H1 (cell line): ENCODE measurements around the gene RPL7A. TPM values are rescaled to one million over a fixed set of nuclear protein-coding genes. Genes with fewer than 3 reads are reported as not detected.
A peak's percentile ranks its signal among the peaks of the same experiment; 100 is the strongest.

Experiments used
- CTCF ChIA-PET: fragments of 300-600 bp; sonication (Branson Sonifier 250); formaldehyde crosslinking; loops from one replicate; lab custom pipeline; 2021; ENCODE audit not compliant: partially characterized antibody; lab: Charles Lee
- POLR2A ChIA-PET: fragments of 300-600 bp; sonication (Branson Sonifier 250); formaldehyde crosslinking; loops from one replicate; lab custom pipeline; 2021; ENCODE audit warnings: inconsistent platforms; ENCODE audit not compliant: partially characterized antibody; lab: Charles Lee
- DNase-seq, 2 experiments: peaks; one replicate each; pipeline versions ENCODE4 v3.0.0 to v3.0.0-alpha.2; 2010 to 2022; ENCODE audit warnings: low spot score in 2 of 2, low read depth in 1 of 2, mixed read lengths in 1 of 2
- FAIRE-seq: peaks from 2 replicates; lab custom pipeline; 2011; peaks lifted over from hg19 to GRCh38; lab: Jason Lieb, UNC
- H2AFZ ChIP-seq: 2 replicates; pipeline ENCODE4 v1.8.1; 2012; ENCODE audit warnings: low read length, inconsistent platforms
- H2AK5ac ChIP-seq: 2 replicates; pipeline ENCODE4 v1.6.1; 2013; ENCODE audit warnings: low read depth, low read length
- H2BK120ac ChIP-seq: replicated peaks from 2 replicates; pipeline ENCODE3; 2013; ENCODE audit warnings: low read depth, low read length, inconsistent platforms
- H2BK12ac ChIP-seq: 2 replicates; pipeline ENCODE4 v1.6.1; 2013; ENCODE audit warnings: low read depth, low read length
- H2BK15ac ChIP-seq: 2 replicates; pipeline ENCODE4 v1.6.1; 2013; ENCODE audit warnings: low read length
- H2BK20ac ChIP-seq: 2 replicates; pipeline ENCODE4 v1.6.1; 2013; ENCODE audit warnings: low read length
- H2BK5ac ChIP-seq: 2 replicates; pipeline ENCODE4 v1.6.1; 2013; ENCODE audit warnings: low read depth, low read length
- H3K14ac ChIP-seq: 2 replicates; pipeline ENCODE4 v1.6.1; 2013; ENCODE audit warnings: inconsistent platforms; ENCODE audit not compliant: insufficient read length
- H3K18ac ChIP-seq: 2 replicates; pipeline ENCODE4 v1.6.1; 2013; ENCODE audit warnings: low read length; ENCODE audit errors: extremely low read depth
- H3K23ac ChIP-seq: 2 replicates; pipeline ENCODE4 v1.6.1; 2013; ENCODE audit warnings: inconsistent platforms; ENCODE audit not compliant: insufficient read length
- H3K23me2 ChIP-seq: 2 replicates; pipeline ENCODE4 v1.6.1; 2013; ENCODE audit warnings: low read depth, low read length
- H3K27ac ChIP-seq: 2 replicates; pipeline ENCODE4 v1.6.1; 2011; ENCODE audit warnings: low read depth, low read length, inconsistent platforms
- H3K27me3 ChIP-seq, 4 experiments: replicated peaks in 1 of 4; 1 replicate in 1 of 4; 2 replicates in 3 of 4; pipeline versions ENCODE4 v1.6.1 to v1.8.1; 2011 to 2013; ENCODE audit warnings: low read length in 3 of 4, mild to moderate bottlenecking in 3 of 4, inconsistent platforms in 2 of 4, mixed read lengths in 2 of 4, moderate library complexity in 1 of 4; ENCODE audit not compliant: control insufficient read depth in 3 of 4, insufficient read depth in 3 of 4; ENCODE audit errors: extremely low read depth in 1 of 4
- H3K36me3 ChIP-seq, 4 experiments: 2 replicates each; pipeline versions ENCODE4 v1.6.1 to v1.8.1; 2011 to 2013; ENCODE audit warnings: mild to moderate bottlenecking in 4 of 4, low read length in 3 of 4, moderate library complexity in 2 of 4, control low read depth in 1 of 4, inconsistent platforms in 1 of 4; ENCODE audit not compliant: insufficient read depth in 4 of 4, control insufficient read depth in 2 of 4
- H3K4ac ChIP-seq: replicated peaks from 2 replicates; pipeline ENCODE3; 2013; ENCODE audit warnings: low read length, low read depth, mixed read lengths, inconsistent platforms; ENCODE audit not compliant: insufficient read length
- H3K4me1 ChIP-seq, 4 experiments: replicated peaks in 1 of 4; 1 replicate in 1 of 4; 2 replicates in 3 of 4; pipeline versions ENCODE4 v1.6.1 to v1.8.1; 2011 to 2013; ENCODE audit warnings: low read length in 3 of 4, inconsistent platforms in 2 of 4, mixed read lengths in 1 of 4; ENCODE audit not compliant: insufficient read depth in 4 of 4, control insufficient read depth in 3 of 4
- H3K4me2 ChIP-seq, 2 experiments: 2 replicates each; pipeline versions ENCODE4 v1.6.1 to v1.8.1; 2011 to 2013; ENCODE audit warnings: low read depth in 2 of 2, low read length in 2 of 2, control low read depth in 1 of 2, inconsistent platforms in 1 of 2, mild to moderate bottlenecking in 1 of 2; ENCODE audit not compliant: insufficient read depth in 1 of 2
- H3K4me3 ChIP-seq, 4 experiments: fragments of 200-600, 300-600 bp in 1 of 4; sonication (generic), shearing (Covaris generic), sonication (Bioruptor Twin) in 1 of 4; 2 replicates each; pipeline versions ENCODE4 v1.5.1 to v1.8.1; 2011 to 2016; ENCODE audit warnings: low read length in 4 of 4, low read depth in 3 of 4, control low read depth in 2 of 4, inconsistent platforms in 2 of 4, mild to moderate bottlenecking in 2 of 4, mixed read lengths in 1 of 4, moderate library complexity in 1 of 4; ENCODE audit not compliant: insufficient read depth in 2 of 4; ENCODE audit errors: extremely low read depth in 1 of 4
- H3K56ac ChIP-seq: replicated peaks from 2 replicates; pipeline ENCODE3; 2013; ENCODE audit warnings: low read depth, mild to moderate bottlenecking, mixed read lengths, low read length, inconsistent platforms; ENCODE audit not compliant: insufficient read length
- H3K79me1 ChIP-seq: 2 replicates; pipeline ENCODE4 v1.6.1; 2013; ENCODE audit warnings: low read depth, low read length, control low read depth
- H3K79me2 ChIP-seq, 2 experiments: 2 replicates each; pipeline versions ENCODE4 v1.6.1 to v1.8.1; 2012 to 2013; ENCODE audit warnings: low read length in 2 of 2, mild to moderate bottlenecking in 2 of 2, inconsistent platforms in 1 of 2; ENCODE audit not compliant: insufficient read depth in 2 of 2, control insufficient read depth in 1 of 2
- H3K9ac ChIP-seq, 4 experiments: replicated peaks in 1 of 4; 1 replicate in 1 of 4; 2 replicates in 3 of 4; pipeline versions ENCODE4 v1.6.1 to v1.8.1; 2011 to 2013; ENCODE audit warnings: low read depth in 3 of 4, low read length in 3 of 4, control low read depth in 2 of 4, mild to moderate bottlenecking in 2 of 4, moderate library complexity in 2 of 4, inconsistent platforms in 1 of 4; ENCODE audit errors: extremely low read depth in 1 of 4
- H3K9me3 ChIP-seq, 2 experiments: 2 replicates each; pipeline versions ENCODE4 v1.6.1 to v1.8.1; 2012 to 2013; ENCODE audit warnings: mild to moderate bottlenecking in 2 of 2, moderate library complexity in 2 of 2, control low read depth in 1 of 2, inconsistent platforms in 1 of 2, low read depth in 1 of 2, low read length in 1 of 2, mixed read lengths in 1 of 2; ENCODE audit not compliant: insufficient read depth in 2 of 2
- H4K20me1 ChIP-seq, 2 experiments: replicated peaks in 1 of 2; 2 replicates each; pipeline versions ENCODE3 to v1.8.1; 2011 to 2013; ENCODE audit warnings: inconsistent platforms in 2 of 2, low read length in 2 of 2, mild to moderate bottlenecking in 1 of 2; ENCODE audit not compliant: insufficient read depth in 2 of 2, control insufficient read depth in 1 of 2
- H4K5ac ChIP-seq: 2 replicates; pipeline ENCODE4 v1.6.1; 2013; ENCODE audit warnings: low read length, low read depth, mixed read lengths, inconsistent platforms; ENCODE audit not compliant: insufficient read length
- H4K8ac ChIP-seq: 2 replicates; pipeline ENCODE4 v1.8.0; 2013; ENCODE audit warnings: mild to moderate bottlenecking, moderate library complexity, low read length, inconsistent platforms; ENCODE audit not compliant: insufficient read depth; ENCODE audit errors: extremely low read depth
- H4K91ac ChIP-seq: replicated peaks from 2 replicates; pipeline ENCODE3; 2013; ENCODE audit warnings: low read length, mixed read lengths, inconsistent platforms; ENCODE audit not compliant: insufficient read length
- HDAC6 ChIP-seq: IDR thresholded peaks from one replicate; pipeline ENCODE4 v1.7.1; 2012; ENCODE audit warnings: low read depth, mild to moderate bottlenecking, inconsistent platforms, low read length, moderate library complexity
- WGBS, 2 experiments: shearing (Covaris generic) in 1 of 2; methylation state at CpG; one replicate each; pipeline versions ENCODE4 v1.1.6 to v1.1.7; 2013 to 2015; ENCODE audit warnings: low lambda C conversion rate in 2 of 2, mixed read lengths in 2 of 2, inconsistent platforms in 1 of 2, low coverage in 1 of 2, missing lambda C conversion rate in 1 of 2; ENCODE audit not compliant: insufficient replicate concordance in 2 of 2, insufficient coverage in 1 of 2, insufficient read length in 1 of 2; ENCODE audit errors: extremely low coverage in 1 of 2, missing lambda C conversion rate in 1 of 2; 5-methylcytosine and 5-hydroxymethylcytosine counted together
- long read RNA-seq, 2 experiments: library from RNA in 1 of 2; library from capped mRNA in 1 of 2; stranded (forward); transcript quantifications; one replicate each; pipeline ENCODE4 v2.0.0, GENCODE V29; 2021; ENCODE audit warnings: inconsistent platforms in 1 of 2
- polyA minus RNA-seq, 3 experiments: library from RNA; depleted of rRNA, polyadenylated mRNA; stranded (reverse); fragments of >200 nt; gene quantifications; 1 replicate in 2 of 3; 2 replicates in 1 of 3; pipeline ENCODE4 v1.2.3, GENCODE V29; 2011
- polyA plus RNA-seq, 7 experiments: library from polyadenylated mRNA; depleted of rRNA in 3 of 7; stranded (reverse) in 5 of 7; unstranded in 2 of 7; fragments of >200 nt in 5 of 7; fragments of 200-250 nt in 2 of 7; gene quantifications; 1 replicate in 5 of 7; 2 replicates in 1 of 7; 4 replicates in 1 of 7; pipeline versions ENCODE4 v1.2.1 to v1.2.3, GENCODE V29; 2011 to 2013; ENCODE audit warnings: missing spikeins in 2 of 7, mixed read lengths in 2 of 7
- total RNA-seq: library from RNA; stranded (reverse); fragmentation: NEBNext Ultra II Directional; extraction: Animal tissue kit (Norgen Biotek cat#: 25700); gene quantifications from 2 replicates; pipeline ENCODE4 v1.2.1, GENCODE V29; 2021
- TF ChIP-seq, protein P1 (sequence below): IDR thresholded peaks from 2 replicates; pipeline ENCODE4 v1.6.1; 2012; ENCODE audit warnings: low read length, inconsistent platforms

Gene RPL7A
- total RNA-seq (2,578 and 2,633 TPM in 2 replicates), polyA plus RNA-seq (2011; rRNA removed) (2,379 and 2,783 TPM in 2 replicates), polyA minus RNA-seq (2011; rRNA and poly(A)+ RNA removed) (2,290 and 2,619 TPM in 2 replicates)
- polyA plus RNA-seq (2011; cell fraction: cytosol; rRNA removed): 4,295 TPM
- polyA plus RNA-seq (2011; cell fraction: nucleus; rRNA removed): 2,670 TPM
- polyA plus RNA-seq (2012, experiment 1 of 2): 3,066 to 3,745 TPM (median 3,674 TPM) in 4 replicates
- polyA plus RNA-seq (2012, experiment 2 of 2): 3,198 TPM
- polyA plus RNA-seq (2013, experiment 1 of 2): 2,222 TPM
- polyA plus RNA-seq (2013, experiment 2 of 2): 2,123 TPM
- 1,007 TPM for polyA minus RNA-seq (2011; cell fraction: cytosol; rRNA and poly(A)+ RNA removed)
- polyA minus RNA-seq (2011; cell fraction: nucleus; rRNA and poly(A)+ RNA removed): 995 TPM
- long read RNA-seq, experiment 1, transcript RPL7A-202 (8 exons, 891 nt): major isoform, 54 of 2,121 reads
- long read RNA-seq, experiment 1, transcript RPL7A-205 (8 exons, 941 nt): minor isoform, 11 of 2,121 reads
- long read RNA-seq, experiment 1, transcript RPL7A-208 (2 exons, 374 nt): minor isoform, 12 of 2,121 reads
- long read RNA-seq, experiment 1, partial matches to known transcripts: 1,971 of 2,121 reads
- long read RNA-seq, experiment 1, other reads (novel, unspliced or antisense): 73 of 2,121 reads
- long read RNA-seq, experiment 2, transcript RPL7A-202 (8 exons, 891 nt): major isoform, 5,233 of 5,488 reads
- long read RNA-seq, experiment 2, transcript RPL7A-204 (7 exons, 1,164 nt): minor isoform, 22 of 5,488 reads
- long read RNA-seq, experiment 2, transcript RPL7A-205 (8 exons, 941 nt): minor isoform, 46 of 5,488 reads
- long read RNA-seq, experiment 2, partial matches to known transcripts: 121 of 5,488 reads
- long read RNA-seq, experiment 2, other reads (novel, unspliced or antisense): 65 of 5,488 reads

- Histone ChIP-seq H3K79me2 (peaks cover 9 to 39% of the 10 kb centered on the region in 2 experiments), H3K79me1 (peaks cover 17% of the 10 kb centered on the region), H3K9ac (peak within 1 kb of the TSS; percentile 98 to 99 (median 98)), H2AK5ac (peak within 1 kb of the TSS; percentile 75; the same call in 1 of the 2 replicates), H3K4me2 (peak within 1 kb of the TSS; percentile 91 to 97), H3K23me2 (peaks cover 9% of the 10 kb centered on the region; the same call in 1 of the 2 replicates), H3K27me3 (no peaks in the 10 kb centered on the region), H3K36me3 (peaks cover 37 to 77% (median 65%) of the 10 kb centered on the region in 4 experiments), H3K23ac (no peak within 1 kb of the TSS), H3K56ac (peak within 1 kb of the TSS; percentile 81), H4K20me1 (peaks cover 14 to 32% of the 10 kb centered on the region in 2 experiments), H2AFZ (no peak within 1 kb of the TSS), H3K27ac (peak within 1 kb of the TSS; percentile 99), H3K18ac (peak within 1 kb of the TSS; percentile 96), H2BK15ac (no peak within 1 kb of the TSS), H4K5ac (peak within 1 kb of the TSS; percentile 97), H4K8ac (peak within 1 kb of the TSS; percentile 100), H3K4me3 (peak within 1 kb of the TSS; percentile 93 to 100 (median 96)), H3K4me1 (peaks cover 0 to 10% (median 7%) of the 10 kb centered on the region in 4 experiments; a peak in 6 of 7 replicates), H3K4ac (peak within 1 kb of the TSS; percentile 97), H2BK120ac (no peak within 1 kb of the TSS), H2BK12ac (peak within 1 kb of the TSS; percentile 50; the same call in 1 of the 2 replicates), H3K14ac (no peak within 1 kb of the TSS), H4K91ac (peak within 1 kb of the TSS; percentile 87), H2BK20ac (no peak within 1 kb of the TSS), H2BK5ac (peak within 1 kb of the TSS; percentile 100), H3K9me3 (no peaks in the 10 kb centered on the region)
- 1% methylated on average over 52 of the region's 64 CpGs; no CpG with 5 or more reads in 1 of the 2 experiments for WGBS, 2 experiments
- CTCF ChIA-PET: interaction anchor here (0.7 to 3.3 kb wide), 4 partner anchors 8 to 162 kb away, joined by 3 to 22 read pairs (median 3); partner anchors contain the start of genes SURF1 and SURF2
- POLR2A ChIA-PET: interaction anchor here (0.6 to 16.1 kb wide), 39 partner anchors 3 to 499 kb away, joined by 3 to 461 read pairs (median 4); partner anchors contain the start of genes ADAMTS13, CACFD1, MED22 and REXO4
- no peak for FAIRE-seq
- DNase-seq: peak; percentile 77 to 93
- TF ChIP-seq, protein P1, sequence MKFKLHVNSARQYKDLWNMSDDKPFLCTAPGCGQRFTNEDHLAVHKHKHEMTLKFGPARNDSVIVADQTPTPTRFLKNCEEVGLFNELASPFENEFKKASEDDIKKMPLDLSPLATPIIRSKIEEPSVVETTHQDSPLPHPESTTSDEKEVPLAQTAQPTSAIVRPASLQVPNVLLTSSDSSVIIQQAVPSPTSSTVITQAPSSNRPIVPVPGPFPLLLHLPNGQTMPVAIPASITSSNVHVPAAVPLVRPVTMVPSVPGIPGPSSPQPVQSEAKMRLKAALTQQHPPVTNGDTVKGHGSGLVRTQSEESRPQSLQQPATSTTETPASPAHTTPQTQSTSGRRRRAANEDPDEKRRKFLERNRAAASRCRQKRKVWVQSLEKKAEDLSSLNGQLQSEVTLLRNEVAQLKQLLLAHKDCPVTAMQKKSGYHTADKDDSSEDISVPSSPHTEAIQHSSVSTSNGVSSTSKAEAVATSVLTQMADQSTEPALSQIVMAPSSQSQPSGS: peak; percentile 85
- no peak for TF ChIP-seq HDAC6
Measured at GRCh38 chr9:133347985-133348717, at the start of gene RPL7A, which contains the start of gene MED22. RPL7A (plus strand) TSS chr9:133348218; CDS start chr9:133348244, 26 bp downstream. MED22 (minus strand) TSS chr9:133348131; CDS start chr9:133346662, 1,469 bp downstream.
